Gastrocnemius medialis (tissue), 4 donors: ENCODE data around the gene NPL. TPM values are rescaled to one million over a fixed set of nuclear protein-coding genes. Genes with fewer than 3 reads are reported as not detected.

Experiments used
- ATAC-seq, 2 donors: fragments of 150-250 bp; one replicate each; pipeline ENCODE4 v1.9.1; 2016
- DNase-seq, 2 donors: peaks; one replicate each; pipeline ENCODE4 v3.0.0-alpha.2; 2019
- H3K27ac ChIP-seq, 4 donors: fragments of 200-600 bp; sonication (generic); 1 replicate in 1 of 4; 2 replicates in 3 of 4; pipeline ENCODE4 v1.5.1; 2016 to 2018; ENCODE audit warnings: mild to moderate bottlenecking in 2 of 4, moderate library complexity in 1 of 4
- H3K27me3 ChIP-seq, 3 donors: fragments of 200-600 bp; sonication (generic) in 2 of 3; 1 replicate in 1 of 3; 2 replicates in 2 of 3; pipeline versions ENCODE4 v1.5.1 to v1.6.0; 2016 to 2019; ENCODE audit warnings: mild to moderate bottlenecking in 1 of 3, moderate library complexity in 1 of 3
- H3K36me3 ChIP-seq, 2 donors: fragments of 200-600 bp; sonication (generic) in 1 of 2; one replicate each; pipeline ENCODE4 v1.5.1; 2017 to 2018
- H3K4me1 ChIP-seq, 2 donors: fragments of 200-600 bp; sonication (generic) in 1 of 2; one replicate each; pipeline ENCODE4 v1.5.1; 2016 to 2017; ENCODE audit warnings: mild to moderate bottlenecking in 2 of 2
- H3K4me3 ChIP-seq, 4 donors: fragments of 200-600 bp; sonication (generic) in 3 of 4; 1 replicate in 1 of 4; 2 replicates in 3 of 4; pipeline ENCODE4 v1.5.1; 2016 to 2019; ENCODE audit warnings: mild to moderate bottlenecking in 2 of 4
- H3K9me3 ChIP-seq, 3 donors: fragments of 200-600 bp; sonication (generic) in 2 of 3; 1 replicate in 1 of 3; 2 replicates in 2 of 3; pipeline ENCODE4 v1.5.1; 2016 to 2019
- CTCF ChIP-seq, 5 experiments: fragments of 450-650 bp in 3 of 5; fragments of 200-600 bp in 2 of 5; sonication (generic) in 2 of 5; IDR thresholded peaks in 4 of 5; conservative IDR thresholded peaks in 1 of 5; 1 replicate in 4 of 5; 2 replicates in 1 of 5; pipeline ENCODE4 v1.5.1; 2016 to 2019; ENCODE audit warnings: antibody characterized with exemption in 5 of 5, mild to moderate bottlenecking in 3 of 5, moderate library complexity in 3 of 5
- POLR2A ChIP-seq, 2 donors: fragments of 450-650 bp; IDR thresholded peaks; one replicate each; pipeline ENCODE4 v1.6.1; 2017; ENCODE audit warnings: antibody characterized with exemption in 2 of 2, mild to moderate bottlenecking in 2 of 2, moderate library complexity in 2 of 2
- in situ Hi-C, 4 donors: fragments of 200-750 bp; cut with MboI; loops; one replicate each; pipeline versions ENCODE4 v1.15.0 to v1.8.0; 2017; ENCODE audit warnings: low sequenced_read_pairs in 4 of 4
- intact Hi-C: fragments of 100-400 bp; cut with DNase I; formaldehyde crosslinking; loops from one replicate; pipeline ENCODE4 v1.15.1; 2023; ENCODE audit warnings: low total_unique reads
- total RNA-seq, 4 donors: library from RNA; depleted of rRNA; stranded (reverse); fragments of >200 nt; gene quantifications; one replicate each; pipeline versions ENCODE4 v1.1.0 to v1.2.3, GENCODE V29; 2016

NPL gene
- total RNA-seq, 4 donors from 2014 or later = 2.7 to 6.5 (median 4.3) TPM

- H3K27me3 ChIP-seq = no peaks in the 10 kb centered on the region
- peak within 1 kb of the TSS; percentile 84 to 98 (median 90) for H3K27ac ChIP-seq
- in situ Hi-C loops = loop anchor here in 1 of 4 donors (25.0 kb wide), 1 partner anchor 273 kb away; no protein-coding TSS in a partner anchor
- peak; percentile 94 to 96 for ATAC-seq
- H3K36me3 ChIP-seq = peaks cover 0 to 18% of the 10 kb centered on the region in 2 donors
- TF ChIP-seq CTCF (IDR thresholded peaks at IDR 0.05 in 4 of 5, conservative IDR thresholded peaks at IDR 0.05 in 1 of 5) (peak in 4 of 5 experiments; percentile 6 to 24 (median 19)), POLR2A (IDR thresholded peaks at IDR 0.05) (peak; percentile 79 to 87)
- DNase-seq = peak; percentile 81 to 85
- peaks cover 29 to 41% of the 10 kb centered on the region in 2 donors for H3K4me1 ChIP-seq
- H3K4me3 ChIP-seq = peak within 1 kb of the TSS; percentile 55 to 97 (median 87)
- no peaks in the 10 kb centered on the region for H3K9me3 ChIP-seq
- intact Hi-C loops = loop anchor here (1.0 to 5.0 kb wide), 2 partner anchors 50 to 237 kb away; partner anchors contain the start of genes NPL and RGS16
These were observed 49.9 kb downstream of the NPL start, which contains the start of gene DHX9 for GRCh38 chr1:182839209-182840066. DHX9 (plus strand) TSS chr1:182839347; CDS start chr1:182842567, 3,220 bp downstream.

- no peak for ATAC-seq
- H3K36me3 ChIP-seq = peaks cover 0 to 38% of the 10 kb centered on the region in 2 donors
- peak overlapping the region in 2 of 4 donors; percentile 84 to 98 for H3K27ac ChIP-seq
- no peaks in the 10 kb centered on the region for H3K9me3 ChIP-seq
- H3K27me3 ChIP-seq = no peaks in the 10 kb centered on the region
- no peak for DNase-seq
- TF ChIP-seq CTCF (IDR thresholded peaks at IDR 0.05 in 4 of 5, conservative IDR thresholded peaks at IDR 0.05 in 1 of 5) (no peak), POLR2A (IDR thresholded peaks at IDR 0.05) (no peak)
- peaks cover 29 to 41% of the 10 kb centered on the region in 2 donors for H3K4me1 ChIP-seq
- intact Hi-C loops (no loop called here), in situ Hi-C loops (loop anchor here in 1 of 4 donors (25.0 kb wide), 1 partner anchor 271 kb away; no protein-coding TSS in a partner anchor)
- H3K4me3 ChIP-seq = peak overlapping the region in 2 of 4 donors; percentile 93 to 97
These were observed 51.9 kb downstream of the NPL start for GRCh38 chr1:182841368-182841988.

GRCh38 chr1:182842265-182842664, 52.7 kb downstream of the NPL start:
- intact Hi-C loops (no loop called here), in situ Hi-C loops (loop anchor here in 1 of 4 donors (25.0 kb wide), 1 partner anchor 270 kb away; no protein-coding TSS in a partner anchor)
- Histone ChIP-seq H3K4me3 (no peak overlapping the region), H3K4me1 (peaks cover 29 to 41% of the 10 kb centered on the region in 2 donors), H3K9me3 (no peaks in the 10 kb centered on the region), H3K36me3 (peaks cover 0 to 44% of the 10 kb centered on the region in 2 donors), H3K27me3 (no peaks in the 10 kb centered on the region), H3K27ac (no peak overlapping the region)
- ATAC-seq (no peak), DNase-seq (no peak)
- TF ChIP-seq CTCF (IDR thresholded peaks at IDR 0.05 in 4 of 5, conservative IDR thresholded peaks at IDR 0.05 in 1 of 5) (no peak), POLR2A (IDR thresholded peaks at IDR 0.05) (no peak)

GRCh38 chr1:182845379-182845778, 55.8 kb downstream of the NPL start:
- Histone ChIP-seq H3K36me3 (peaks cover 0 to 71% of the 10 kb centered on the region in 2 donors), H3K4me1 (peaks cover 28 to 33% of the 10 kb centered on the region in 2 donors), H3K27me3 (no peaks in the 10 kb centered on the region), H3K9me3 (no peaks in the 10 kb centered on the region), H3K27ac (no peak overlapping the region), H3K4me3 (no peak overlapping the region)
- TF ChIP-seq CTCF (IDR thresholded peaks at IDR 0.05 in 4 of 5, conservative IDR thresholded peaks at IDR 0.05 in 1 of 5) = no peak
- TF ChIP-seq POLR2A (IDR thresholded peaks at IDR 0.05) = no peak
- intact Hi-C loops = no loop called here
- ATAC-seq = no peak
- no peak for DNase-seq
- in situ Hi-C loops = loop anchor here in 1 of 4 donors (25.0 kb wide), 1 partner anchor 267 kb away; no protein-coding TSS in a partner anchor
